H9 (cell line): ENCODE measurements around the gene SHISA4. TPM values are rescaled to one million over a fixed set of nuclear protein-coding genes. Genes with fewer than 3 reads are reported as not detected.

Experiments used
- DNase-seq: peaks from one replicate; pipeline ENCODE4 v3.0.0-alpha.2; 2017
- H2AFZ ChIP-seq: one replicate; pipeline ENCODE4 v1.6.1; 2013; ENCODE audit warnings: mild to moderate bottlenecking, low read length, control low read depth, moderate library complexity
- H2AK5ac ChIP-seq: 2 replicates; pipeline ENCODE4 v1.6.1; 2013; ENCODE audit warnings: low read length, control low read depth, mixed read lengths; ENCODE audit not compliant: insufficient read length
- H2BK120ac ChIP-seq: one replicate; pipeline ENCODE4 v1.6.1; 2013; ENCODE audit warnings: low read depth, mild to moderate bottlenecking, low read length, control low read depth, inconsistent platforms; ENCODE audit not compliant: poor library complexity, severe bottlenecking
- H2BK12ac ChIP-seq: 2 replicates; pipeline ENCODE4 v1.6.1; 2013; ENCODE audit warnings: low read length, control low read depth, mixed read lengths, low read depth; ENCODE audit not compliant: insufficient read length
- H2BK15ac ChIP-seq: 2 replicates; pipeline ENCODE4 v1.6.1; 2013; ENCODE audit warnings: low read depth, low read length, control low read depth
- H2BK20ac ChIP-seq: one replicate; pipeline ENCODE4 v1.6.1; 2013; ENCODE audit warnings: low read depth, mild to moderate bottlenecking, low read length, control low read depth, inconsistent platforms; ENCODE audit not compliant: poor library complexity, severe bottlenecking
- H2BK5ac ChIP-seq: 2 replicates; pipeline ENCODE4 v1.6.1; 2013; ENCODE audit warnings: low read length, control low read depth, mixed read lengths; ENCODE audit not compliant: insufficient read length
- H3K14ac ChIP-seq: 2 replicates; pipeline ENCODE4 v1.6.1; 2013; ENCODE audit warnings: low read length, control low read depth; ENCODE audit not compliant: insufficient read depth
- H3K18ac ChIP-seq: 2 replicates; pipeline ENCODE4 v1.6.1; 2013; ENCODE audit warnings: low read depth, mild to moderate bottlenecking, mixed read lengths, low read length, control low read depth; ENCODE audit not compliant: insufficient read length
- H3K23ac ChIP-seq: 2 replicates; pipeline ENCODE4 v1.6.1; 2013; ENCODE audit warnings: low read length, control low read depth, mixed read lengths, low read depth; ENCODE audit not compliant: insufficient read length
- H3K23me2 ChIP-seq: 2 replicates; pipeline ENCODE4 v1.6.1; 2013; ENCODE audit warnings: low read depth, mild to moderate bottlenecking, mixed read lengths, low read length, control low read depth; ENCODE audit not compliant: insufficient read length, poor library complexity, severe bottlenecking
- H3K27ac ChIP-seq: 2 replicates; pipeline ENCODE4 v1.5.1; 2013; ENCODE audit warnings: low read length, control low read depth, mixed read lengths, low read depth; ENCODE audit not compliant: insufficient read length
- H3K27me3 ChIP-seq: 2 replicates; pipeline ENCODE4 v1.6.1; 2013; ENCODE audit warnings: low read length, control low read depth, inconsistent platforms; ENCODE audit not compliant: insufficient read depth
- H3K4ac ChIP-seq: 2 replicates; pipeline ENCODE4 v1.6.1; 2013; ENCODE audit warnings: low read depth, mild to moderate bottlenecking, control low read depth, inconsistent platforms, low read length, moderate library complexity
- H3K4me1 ChIP-seq: 2 replicates; pipeline ENCODE4 v1.6.1; 2013; ENCODE audit warnings: low read length, control low read depth, inconsistent platforms; ENCODE audit not compliant: insufficient read depth
- H3K4me2 ChIP-seq: 2 replicates; pipeline ENCODE4 v1.6.1; 2013; ENCODE audit warnings: low read length, control low read depth, mixed read lengths; ENCODE audit not compliant: insufficient read length, insufficient read depth
- H3K56ac ChIP-seq: 2 replicates; pipeline ENCODE4 v1.6.1; 2013; ENCODE audit warnings: low read depth, mild to moderate bottlenecking, mixed read lengths, low read length, control low read depth; ENCODE audit not compliant: insufficient read length
- H3K79me1 ChIP-seq: 2 replicates; pipeline ENCODE4 v1.6.1; 2013; ENCODE audit warnings: low read depth, mild to moderate bottlenecking, moderate library complexity, low read length, control low read depth, inconsistent platforms; ENCODE audit not compliant: insufficient read depth, poor library complexity, severe bottlenecking
- H3K79me2 ChIP-seq: 2 replicates; pipeline ENCODE4 v1.6.1; 2013; ENCODE audit warnings: low read length, control low read depth, inconsistent platforms; ENCODE audit not compliant: insufficient read depth
- H3K9ac ChIP-seq: 2 replicates; pipeline ENCODE4 v1.6.1; 2013; ENCODE audit warnings: low read length, control low read depth, mixed read lengths; ENCODE audit not compliant: insufficient read length; ENCODE audit errors: extremely low read depth
- H3K9me3 ChIP-seq: one replicate; pipeline ENCODE4 v1.6.1; 2013; ENCODE audit warnings: low read depth, low read length, inconsistent platforms; ENCODE audit not compliant: control insufficient read depth
- H3T11ph ChIP-seq: one replicate; pipeline ENCODE4 v1.6.1; 2013; ENCODE audit warnings: mild to moderate bottlenecking, low read length, control low read depth, inconsistent platforms
- H4K20me1 ChIP-seq: one replicate; pipeline ENCODE4 v1.6.1; 2013; ENCODE audit not compliant: control insufficient read depth, insufficient read length, insufficient read depth
- H4K5ac ChIP-seq: 2 replicates; pipeline ENCODE4 v1.6.1; 2013; ENCODE audit warnings: low read depth, mild to moderate bottlenecking, mixed read lengths, low read length, control low read depth; ENCODE audit not compliant: insufficient read length
- H4K8ac ChIP-seq: replicated peaks from 2 replicates; pipeline ENCODE4 v1.6.1; 2013; ENCODE audit warnings: low read length, control low read depth, mixed read lengths, low read depth; ENCODE audit not compliant: insufficient read length
- H4K91ac ChIP-seq: 2 replicates; pipeline ENCODE4 v1.6.1; 2013; ENCODE audit warnings: low read depth, mild to moderate bottlenecking, moderate library complexity, mixed read lengths, low read length, control low read depth; ENCODE audit not compliant: insufficient read length
- H3K27ac Mint-ChIP-seq, 3 experiments: 2 replicates in 2 of 3; 3 replicates in 1 of 3; pipeline ENCODE4 v1.8.0; 2020 to 2021; ENCODE audit warnings: mixed read lengths in 3 of 3, mild to moderate bottlenecking in 1 of 3, moderate library complexity in 1 of 3
- H3K27me3 Mint-ChIP-seq: 2 replicates; pipeline ENCODE4 v1.8.0; 2021; ENCODE audit warnings: low read depth, mild to moderate bottlenecking, moderate library complexity, mixed read lengths
- H3K36me3 Mint-ChIP-seq, 3 experiments: 2 replicates in 2 of 3; 3 replicates in 1 of 3; pipeline ENCODE4 v1.8.0; 2020 to 2021; ENCODE audit warnings: low read depth in 3 of 3, mixed read lengths in 3 of 3; ENCODE audit not compliant: insufficient read depth in 1 of 3
- H3K4me1 Mint-ChIP-seq, 2 experiments: 2 replicates each; pipeline ENCODE4 v1.8.0; 2020; ENCODE audit warnings: mixed read lengths in 2 of 2
- H3K4me3 Mint-ChIP-seq, 2 experiments: 2 replicates in 1 of 2; 3 replicates in 1 of 2; pipeline ENCODE4 v1.8.0; 2020 to 2021; ENCODE audit warnings: mild to moderate bottlenecking in 2 of 2, mixed read lengths in 2 of 2, moderate library complexity in 1 of 2
- H3K9me3 Mint-ChIP-seq, 2 experiments: 2 replicates in 1 of 2; 3 replicates in 1 of 2; pipeline ENCODE4 v1.8.0; 2020; ENCODE audit warnings: mild to moderate bottlenecking in 2 of 2, mixed read lengths in 2 of 2, moderate library complexity in 1 of 2
- WGBS: extraction: QIAGEN DNeasy Blood & Tissue Kit; methylation state at CpG from one replicate; pipeline ENCODE4 v1.1.7; 2013; ENCODE audit warnings: missing lambda C conversion rate, low lambda C conversion rate, mixed read lengths; ENCODE audit not compliant: insufficient read length; ENCODE audit errors: extremely low coverage; 5-methylcytosine and 5-hydroxymethylcytosine counted together
- total RNA-seq: library from RNA; stranded (reverse); gene quantifications from 2 replicates; pipeline ENCODE4 v1.2.1, GENCODE V29; 2021
- TF ChIP-seq, protein P1 (sequence below): fragments of 200-600 bp; sonication (generic); conservative IDR thresholded peaks from 3 replicates; pipeline ENCODE4 v1.8.0; 2021; ENCODE audit warnings: antibody characterized with exemption, mild to moderate bottlenecking

Gene SHISA4
- total RNA-seq, 1 experiment from 2014 or later = 6.3 TPM

DNA sequence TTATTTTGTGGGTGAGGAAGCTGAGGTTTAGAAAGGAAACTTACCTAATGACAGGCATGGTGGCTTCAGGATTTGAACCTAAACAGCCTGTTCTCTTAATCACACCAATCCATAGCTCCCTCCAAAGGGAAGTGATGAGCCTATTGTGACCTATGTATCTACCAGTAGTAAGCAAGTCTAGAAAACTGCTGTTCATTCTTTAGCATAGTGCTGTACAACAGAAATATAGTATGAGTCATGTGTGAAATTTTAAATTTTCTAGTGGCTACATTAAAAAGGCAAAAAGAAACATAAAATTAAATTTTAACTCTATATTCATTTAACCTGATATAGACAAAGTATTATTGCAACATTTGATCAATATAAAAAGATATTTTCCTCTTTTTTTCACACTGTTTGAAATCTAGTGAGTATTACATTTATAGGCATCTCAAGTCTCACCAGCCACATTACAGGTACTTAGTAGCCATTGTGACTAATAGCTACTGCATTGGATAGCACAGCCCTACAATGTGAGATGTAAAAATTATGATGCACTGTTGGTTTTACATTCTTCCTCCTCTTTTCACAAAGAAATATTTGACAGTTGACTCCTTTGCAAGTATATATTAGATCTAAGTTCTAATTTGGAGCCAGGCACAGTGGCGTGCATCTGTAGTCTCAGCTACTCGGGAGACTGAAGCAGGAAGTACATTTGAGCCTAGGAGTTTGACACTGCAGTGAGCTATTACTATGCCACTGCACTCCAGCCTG is 43.2 kb upstream of the SHISA4 start:
- H3K27ac ChIP-seq = no peak overlapping the region
- no peak overlapping the region for H3T11ph ChIP-seq
- H2BK120ac ChIP-seq = no peak overlapping the region
- H2AFZ ChIP-seq = no peak overlapping the region
- H2AK5ac ChIP-seq = no peak overlapping the region
- no peak overlapping the region for H4K8ac ChIP-seq
- WGBS = no CpG with 5 or more reads among the region's 2 CpGs
- Mint-ChIP-seq H3K4me1 (peaks cover 22 to 23% of the 10 kb centered on the region in 2 experiments), H3K27me3 (no peaks in the 10 kb centered on the region), H3K4me3 (no peak overlapping the region), H3K9me3 (no peaks in the 10 kb centered on the region), H3K27ac (no peak overlapping the region; a peak in 1 of 7 replicates), H3K36me3 (peaks cover 4 to 31% (median 27%) of the 10 kb centered on the region in 3 experiments; a peak in 6 of 7 replicates)
- no peak overlapping the region for H3K14ac ChIP-seq
- peaks cover 6% of the 10 kb centered on the region; the same call in 1 of the 2 replicates for H3K4me1 ChIP-seq
- H3K27me3 ChIP-seq = no peaks in the 10 kb centered on the region
- no peak overlapping the region for H2BK12ac ChIP-seq
- no peaks in the 10 kb centered on the region for H4K20me1 ChIP-seq
- no peak overlapping the region for H3K4ac ChIP-seq
- DNase-seq = no peak
- H2BK20ac ChIP-seq = no peak overlapping the region
- H3K23me2 ChIP-seq = no peaks in the 10 kb centered on the region
- no peaks in the 10 kb centered on the region for H3K79me1 ChIP-seq
- H4K91ac ChIP-seq = no peak overlapping the region
- H3K18ac ChIP-seq = no peak overlapping the region
- peaks cover 14% of the 10 kb centered on the region; the same call in 1 of the 2 replicates for H3K79me2 ChIP-seq
- no peaks in the 10 kb centered on the region for H3K9me3 ChIP-seq
- no peak overlapping the region for H3K4me2 ChIP-seq
- H2BK15ac ChIP-seq = no peak overlapping the region
- H2BK5ac ChIP-seq = no peak overlapping the region
- H3K9ac ChIP-seq = no peak overlapping the region
- no peak overlapping the region for H3K56ac ChIP-seq
- no peak overlapping the region for H3K23ac ChIP-seq
- TF ChIP-seq, protein P1, sequence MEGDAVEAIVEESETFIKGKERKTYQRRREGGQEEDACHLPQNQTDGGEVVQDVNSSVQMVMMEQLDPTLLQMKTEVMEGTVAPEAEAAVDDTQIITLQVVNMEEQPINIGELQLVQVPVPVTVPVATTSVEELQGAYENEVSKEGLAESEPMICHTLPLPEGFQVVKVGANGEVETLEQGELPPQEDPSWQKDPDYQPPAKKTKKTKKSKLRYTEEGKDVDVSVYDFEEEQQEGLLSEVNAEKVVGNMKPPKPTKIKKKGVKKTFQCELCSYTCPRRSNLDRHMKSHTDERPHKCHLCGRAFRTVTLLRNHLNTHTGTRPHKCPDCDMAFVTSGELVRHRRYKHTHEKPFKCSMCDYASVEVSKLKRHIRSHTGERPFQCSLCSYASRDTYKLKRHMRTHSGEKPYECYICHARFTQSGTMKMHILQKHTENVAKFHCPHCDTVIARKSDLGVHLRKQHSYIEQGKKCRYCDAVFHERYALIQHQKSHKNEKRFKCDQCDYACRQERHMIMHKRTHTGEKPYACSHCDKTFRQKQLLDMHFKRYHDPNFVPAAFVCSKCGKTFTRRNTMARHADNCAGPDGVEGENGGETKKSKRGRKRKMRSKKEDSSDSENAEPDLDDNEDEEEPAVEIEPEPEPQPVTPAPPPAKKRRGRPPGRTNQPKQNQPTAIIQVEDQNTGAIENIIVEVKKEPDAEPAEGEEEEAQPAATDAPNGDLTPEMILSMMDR = no peak
- H4K5ac ChIP-seq = no peak overlapping the region
